ENCODE measurements around the gene XRCC4. TPM values are rescaled to one million over a fixed set of nuclear protein-coding genes. Genes with fewer than 3 reads are reported as not detected.

Gene XRCC4
- polyA plus RNA-seq, 3 donors, result 14.5 to 17.2 (median 15.2) TPM

DNA sequence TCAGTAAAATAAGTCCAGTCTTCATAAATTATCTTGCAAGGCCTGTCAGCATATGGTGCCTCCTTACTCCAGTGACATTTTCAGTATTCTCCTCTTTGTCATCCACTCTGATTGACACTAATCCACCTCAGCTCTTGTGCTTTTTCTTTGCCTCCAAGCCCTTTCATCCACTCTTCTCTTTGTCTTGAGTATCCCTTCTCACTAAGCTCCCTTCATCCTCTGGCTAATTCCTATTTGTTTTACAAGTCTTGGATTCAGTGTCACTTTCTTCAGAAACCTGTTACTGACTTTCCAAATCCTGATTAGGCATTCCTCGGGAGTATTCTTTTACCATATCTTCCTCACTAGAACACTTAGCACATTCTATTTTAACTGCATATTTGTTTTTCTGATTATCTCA, 293.6 kb downstream of the XRCC4 start:
- DNase-seq (ENCODE audit: low read depth in 3 of 3, low spot score in 2 of 3), result no peak

DNA sequence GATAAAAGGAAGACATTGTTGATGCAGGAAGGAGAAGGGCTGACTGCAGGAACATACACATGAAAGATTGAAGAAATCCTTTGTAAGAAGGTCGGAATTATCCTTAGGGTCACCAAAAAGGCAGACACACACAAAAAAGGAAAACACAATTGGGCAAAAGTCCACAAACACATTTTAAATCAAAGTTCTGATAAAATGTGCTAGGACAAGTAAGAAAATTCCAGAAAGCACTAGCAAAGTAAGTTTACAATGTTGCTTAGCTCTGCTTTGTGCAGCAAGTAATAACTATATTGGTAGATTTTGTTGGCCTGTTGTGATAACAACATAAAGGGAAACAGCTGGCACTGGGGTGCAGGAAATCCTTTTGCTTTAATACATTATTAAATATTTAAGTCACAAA, 294.4 kb downstream of the XRCC4 start:
- no peak for DNase-seq (ENCODE audit: low read depth in 3 of 3, low spot score in 2 of 3)

DNA sequence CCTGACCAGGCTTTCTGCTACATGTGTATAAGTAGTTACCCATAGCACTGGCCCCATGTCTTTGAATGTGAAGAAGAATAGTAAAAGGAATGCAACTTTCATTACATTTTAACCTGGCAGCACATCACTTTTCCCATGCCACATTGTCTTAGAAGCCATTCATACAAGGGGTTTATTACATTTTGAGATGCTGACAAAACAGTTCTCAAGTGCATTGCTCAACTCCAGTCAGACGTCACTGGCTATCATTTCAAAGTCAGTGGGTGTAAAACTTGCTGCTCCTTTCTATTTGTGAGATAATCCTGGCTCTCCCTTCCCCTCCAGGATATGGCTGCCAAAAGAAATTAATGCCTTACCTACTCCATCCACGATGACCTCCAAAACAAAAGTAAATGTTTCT, 297.2 kb downstream of the XRCC4 start:
- no peak for DNase-seq (ENCODE audit: low read depth in 3 of 3, low spot score in 2 of 3)

DNA sequence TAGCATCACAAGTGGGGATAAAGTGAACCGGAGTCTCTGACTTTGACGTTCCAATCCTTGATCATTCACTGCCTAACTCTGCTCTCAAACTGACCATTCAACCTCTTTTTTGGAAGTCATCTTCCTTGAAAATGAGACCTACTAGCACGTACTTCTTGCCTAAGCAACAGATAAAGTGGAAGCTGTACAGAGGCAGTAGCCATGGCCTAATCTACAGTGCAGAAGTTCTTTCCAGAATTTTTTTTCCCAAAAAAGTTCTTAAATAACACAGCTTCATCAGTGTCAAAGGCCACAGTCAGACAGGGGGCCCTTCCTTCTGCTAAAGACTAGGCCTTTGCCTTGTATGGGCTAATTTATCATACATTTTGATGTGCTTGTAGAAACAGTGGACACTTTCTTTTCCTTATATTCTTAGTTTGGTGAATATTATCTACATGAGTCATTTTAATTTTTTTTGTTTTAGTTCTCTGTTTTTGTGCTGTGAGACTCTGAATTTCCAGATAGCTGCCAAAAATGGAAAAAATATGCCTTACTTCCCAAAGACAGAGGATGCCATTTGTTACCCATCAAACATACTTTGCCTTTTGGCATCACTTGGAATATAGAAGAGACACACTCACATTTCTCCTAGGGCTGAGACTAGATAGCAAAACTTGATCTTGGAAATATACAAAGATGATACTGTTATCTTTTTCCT, 297.9 kb downstream of the XRCC4 start:
- DNase-seq (ENCODE audit: low read depth in 3 of 3, low spot score in 2 of 3), result no peak

DNA sequence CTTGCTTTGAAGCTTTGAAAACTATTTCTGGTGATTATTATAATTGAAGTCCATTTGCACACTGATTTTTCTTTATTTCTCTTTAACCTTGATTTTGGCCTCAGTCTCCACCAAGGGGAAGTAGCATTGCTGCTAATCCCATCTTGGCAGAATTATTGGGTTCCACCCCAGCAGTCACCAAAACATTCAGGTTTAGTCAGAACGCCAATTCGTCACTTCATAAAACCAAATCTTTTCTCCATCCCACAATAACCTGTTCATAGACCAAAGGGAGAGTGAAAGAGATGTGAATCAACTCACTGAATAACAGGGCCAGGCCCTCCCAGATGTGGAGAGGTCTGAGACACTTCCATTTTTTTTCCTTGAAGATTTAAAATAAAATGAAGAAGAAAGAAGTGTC, 299.1 kb downstream of the XRCC4 start:
- no peak for DNase-seq (ENCODE audit: low read depth in 3 of 3, low spot score in 2 of 3)

DNA sequence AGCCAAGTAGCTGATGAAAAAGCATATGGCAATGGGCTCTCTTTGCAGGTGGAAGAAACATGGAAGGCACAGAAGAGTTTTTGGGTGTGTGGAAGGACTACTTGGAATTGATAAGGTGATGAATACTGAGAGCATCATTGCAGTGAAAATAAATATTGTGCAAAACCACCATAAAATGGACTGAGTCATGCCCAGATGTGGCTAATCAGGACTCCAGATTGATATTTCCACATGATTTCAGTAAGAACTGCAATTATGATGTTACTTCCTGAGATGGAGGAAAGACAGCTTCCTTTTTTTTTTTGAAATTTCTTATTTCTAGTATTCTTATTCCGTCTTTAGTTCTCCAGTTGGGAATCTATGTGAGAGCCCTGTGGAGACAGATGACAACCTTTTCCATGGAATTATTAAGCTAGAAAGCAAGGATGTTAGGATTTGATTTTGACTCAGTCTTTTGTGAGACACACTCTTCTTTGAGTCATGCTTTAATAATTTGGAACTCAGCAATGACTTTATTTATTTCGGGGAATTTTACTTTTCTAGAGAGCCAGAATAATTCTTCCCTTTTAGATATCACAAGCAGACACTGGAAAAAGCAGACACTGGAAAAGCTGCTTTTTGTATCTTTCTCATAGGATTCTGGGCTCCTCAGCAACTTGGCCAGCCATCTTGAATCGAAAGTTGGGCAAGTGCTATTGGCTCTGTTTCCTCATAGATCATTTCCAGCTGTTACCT, 300.0 kb downstream of the XRCC4 start:
- no peak for DNase-seq (ENCODE audit: low read depth in 3 of 3, low spot score in 2 of 3)

DNA sequence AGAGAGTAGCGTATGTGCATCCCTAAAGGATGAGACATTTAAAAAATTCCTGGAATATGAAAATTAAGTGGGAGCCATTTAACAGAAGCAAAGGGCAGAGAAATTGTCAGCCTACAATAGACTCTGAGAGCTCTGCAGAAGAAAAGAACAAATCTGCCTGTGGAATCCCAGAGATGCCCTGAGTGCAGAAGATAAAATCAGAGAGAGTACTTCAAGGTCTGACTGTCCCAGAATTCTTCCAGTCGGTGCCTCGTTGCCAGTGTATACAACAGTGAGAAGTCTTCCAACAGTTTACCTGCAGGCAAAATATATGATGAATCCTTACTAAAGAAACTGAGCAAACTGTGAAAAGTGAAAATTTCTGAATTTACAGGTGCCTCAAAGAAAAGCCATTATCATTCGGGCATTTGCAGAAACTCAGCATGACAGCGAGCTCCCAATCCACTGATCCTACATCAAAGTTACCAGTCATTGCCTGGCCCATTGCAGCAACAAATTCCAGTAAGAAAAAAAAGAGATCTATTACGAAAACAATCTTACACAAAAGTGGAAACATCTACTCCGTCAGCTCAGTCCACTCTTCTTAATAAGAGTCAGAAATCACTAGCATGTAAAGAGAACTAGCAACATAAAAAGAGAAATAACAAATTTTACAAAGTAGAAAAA, 301.4 kb downstream of the XRCC4 start:
- DNase-seq (ENCODE audit: low read depth in 3 of 3, low spot score in 2 of 3), result no peak

DNA sequence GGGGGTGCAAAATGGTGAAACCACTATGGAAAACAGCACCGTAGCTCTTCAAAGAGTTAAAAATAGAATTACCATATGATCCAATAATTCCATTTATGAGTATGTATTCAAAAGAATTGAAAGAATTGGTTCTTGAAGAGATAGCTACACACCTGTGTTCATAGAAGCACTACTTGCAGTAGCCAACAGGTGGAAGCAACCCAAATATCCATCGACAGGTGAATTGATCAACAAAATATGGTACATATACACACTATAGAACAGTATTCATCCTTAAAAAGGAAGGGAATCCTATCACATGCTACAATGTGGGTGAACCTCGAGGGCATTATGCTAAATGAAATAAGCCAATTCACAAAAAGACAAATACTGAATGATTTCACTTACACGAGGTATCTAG, 308.5 kb downstream of the XRCC4 start:
- DNase-seq (ENCODE audit: low read depth in 3 of 3, low spot score in 2 of 3), result no peak

DNA sequence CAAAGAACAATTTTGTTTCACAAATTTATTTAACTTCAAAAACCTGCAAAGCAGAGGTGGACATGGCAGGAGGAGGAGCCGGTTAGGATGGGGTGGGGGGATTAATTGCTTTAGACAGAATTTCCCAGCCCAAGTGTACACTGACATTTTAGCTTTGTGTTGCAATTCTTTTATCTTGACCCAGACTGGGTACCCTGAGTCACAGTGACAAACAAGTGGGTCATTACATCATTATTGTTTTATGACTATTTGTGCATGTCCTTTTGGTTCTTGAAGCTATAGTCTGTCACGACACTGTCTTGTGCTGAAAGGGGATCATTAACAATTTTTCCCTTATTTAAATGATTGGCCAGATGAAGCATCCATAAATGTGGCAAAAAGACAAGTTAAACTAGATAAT, 309.7 kb downstream of the XRCC4 start:
- no peak for DNase-seq (ENCODE audit: low read depth in 3 of 3, low spot score in 2 of 3)

DNA sequence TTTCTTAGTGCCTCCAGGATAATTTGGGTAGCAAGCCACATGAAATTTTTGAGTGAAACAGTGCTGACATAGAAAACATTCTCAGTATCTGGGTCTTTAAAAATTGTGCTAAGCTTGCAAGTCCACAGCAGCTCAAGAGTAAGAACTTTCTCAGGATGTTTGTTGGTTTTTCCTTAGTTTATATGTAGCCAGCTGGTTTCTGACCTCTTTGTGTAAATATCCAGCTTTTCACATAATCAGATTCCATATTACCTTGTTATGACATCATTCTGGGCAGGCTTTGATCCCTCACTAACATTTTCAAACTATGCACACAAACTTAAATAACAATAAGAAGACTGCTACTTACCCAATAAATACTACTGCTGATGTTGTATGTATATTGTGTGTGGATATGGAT, 311.3 kb downstream of the XRCC4 start:
- DNase-seq (ENCODE audit: low read depth in 3 of 3, low spot score in 2 of 3), result no peak

DNA sequence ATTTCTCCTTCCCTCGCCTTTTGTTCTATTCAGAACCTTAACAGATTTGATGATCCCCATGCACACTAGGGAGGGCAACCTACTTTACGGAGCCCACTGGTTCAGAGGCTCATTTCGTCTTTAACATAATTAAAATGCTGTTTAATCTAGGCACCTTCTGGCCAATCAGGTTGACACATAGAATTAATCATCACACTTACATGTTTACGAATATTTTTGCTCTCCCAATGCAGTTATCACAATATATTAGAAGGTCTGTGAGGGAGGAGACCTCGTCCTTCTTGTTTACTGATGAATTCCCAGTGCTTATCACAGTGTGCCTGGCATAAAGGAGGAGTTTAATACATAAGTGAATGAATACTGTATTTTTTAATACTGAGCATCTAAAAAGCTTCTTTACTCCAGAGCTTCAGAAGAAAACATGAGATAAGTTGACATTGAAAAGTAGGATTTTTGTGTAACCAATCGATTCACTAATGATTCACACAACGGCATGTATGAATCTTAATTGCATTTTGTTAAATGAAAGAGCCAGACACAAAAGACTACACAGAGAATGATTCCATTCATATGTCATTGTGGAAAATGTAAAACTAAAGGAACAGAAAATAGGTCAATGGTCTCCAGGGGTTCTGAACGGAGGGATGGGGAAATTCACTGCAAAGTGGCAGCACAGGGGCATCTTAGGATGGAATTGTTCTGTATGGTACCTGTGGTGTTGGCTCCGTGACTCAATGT, 315.6 kb downstream of the XRCC4 start:
- DNase-seq (ENCODE audit: low read depth in 3 of 3, low spot score in 2 of 3), result no peak

DNA sequence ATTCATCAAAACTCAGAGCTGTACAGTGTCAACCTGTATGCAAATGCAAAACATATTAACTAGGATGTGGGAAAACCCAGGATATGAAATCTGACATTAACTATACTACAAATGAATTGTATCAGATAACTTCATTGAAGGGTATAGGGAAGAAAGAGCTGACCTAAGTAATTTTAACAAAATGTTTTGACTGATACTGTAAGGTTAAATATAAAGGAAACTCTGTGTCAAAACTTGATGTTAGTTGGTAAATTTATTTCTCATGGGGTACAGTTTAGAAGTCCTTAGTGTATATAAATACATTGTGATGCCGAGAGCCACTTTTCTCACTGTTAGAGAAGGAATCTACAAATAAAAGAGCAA, 316.1 kb downstream of the XRCC4 start:
- DNase-seq (ENCODE audit: low read depth in 3 of 3, low spot score in 2 of 3), result no peak

DNA sequence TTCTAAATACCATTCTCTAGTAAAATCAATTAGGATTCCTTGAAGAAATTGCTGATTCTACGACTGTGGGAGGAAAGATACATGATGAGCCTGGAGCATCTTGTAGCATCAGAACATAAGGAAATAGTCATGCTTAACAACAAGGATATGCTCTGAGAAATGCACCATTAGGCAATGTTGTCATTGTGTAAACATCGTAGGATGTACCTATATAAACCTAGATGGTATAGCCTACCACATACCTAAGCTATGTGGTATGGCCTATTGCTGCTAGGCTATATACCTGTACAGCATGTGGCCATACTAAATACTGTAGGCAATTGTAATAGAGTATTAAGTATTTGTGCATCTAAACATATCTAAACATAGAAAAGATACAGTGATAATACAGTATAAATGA, 316.8 kb downstream of the XRCC4 start:
- DNase-seq (ENCODE audit: low read depth in 3 of 3, low spot score in 2 of 3), result no peak

DNA sequence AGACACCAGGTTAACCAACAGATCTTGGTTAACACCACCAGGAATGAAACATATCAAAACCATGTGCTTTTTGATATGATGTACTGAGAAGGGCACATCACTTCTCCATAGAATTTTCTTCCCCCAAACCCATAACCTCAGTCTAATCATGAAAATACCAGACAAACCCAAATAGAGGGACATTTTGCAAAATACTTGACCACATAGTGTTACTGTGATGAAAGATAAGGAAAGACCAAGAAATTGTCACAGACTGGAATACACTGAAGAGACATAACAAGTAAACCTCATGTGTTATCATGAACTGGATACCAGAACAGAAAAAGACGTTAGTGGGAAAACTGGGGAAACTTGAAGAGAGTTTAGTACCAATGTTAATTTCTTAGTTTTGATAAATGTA, 319.3 kb downstream of the XRCC4 start:
- no peak for DNase-seq (ENCODE audit: low read depth in 3 of 3, low spot score in 2 of 3)

DNA sequence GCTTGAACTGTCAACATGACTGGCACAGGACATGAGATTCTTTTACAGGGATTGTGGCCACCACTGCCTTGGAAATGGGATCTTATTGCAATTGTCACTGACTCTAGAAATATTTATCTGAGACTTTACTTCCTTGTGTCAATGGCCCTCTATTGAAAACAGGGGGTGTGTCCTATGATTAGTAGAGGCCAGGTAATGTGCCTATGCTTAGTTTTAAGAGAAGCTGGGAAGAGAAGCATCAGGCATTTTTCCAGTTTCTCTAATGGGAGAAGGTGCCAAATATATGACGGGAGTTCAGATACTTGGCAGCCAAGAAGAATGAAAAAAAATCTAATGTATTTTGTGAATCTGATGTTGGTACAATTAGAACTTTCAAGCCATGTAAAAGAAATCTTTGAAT, 320.3 kb downstream of the XRCC4 start:
- DNase-seq (ENCODE audit: low read depth in 3 of 3, low spot score in 2 of 3), result no peak

DNA sequence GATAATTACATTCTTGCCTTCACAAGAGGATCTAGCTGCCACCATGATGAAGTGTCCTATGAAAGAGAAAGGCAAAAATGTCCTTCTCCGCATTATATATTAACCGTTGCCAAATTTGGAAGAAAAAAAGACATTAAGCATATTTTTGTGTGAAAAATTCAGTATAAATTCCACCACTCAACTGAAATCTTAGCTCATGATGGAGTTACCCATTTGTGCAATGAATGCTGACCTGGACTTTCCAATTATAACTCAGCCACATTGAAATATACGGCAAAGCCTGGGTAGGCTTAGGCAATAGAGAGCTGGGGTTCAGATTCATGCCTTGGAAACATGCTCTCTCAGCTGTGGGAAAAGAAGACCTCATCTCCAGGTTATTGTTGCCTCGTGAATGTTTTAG, 322.9 kb downstream of the XRCC4 start:
- DNase-seq (ENCODE audit: low read depth in 3 of 3, low spot score in 2 of 3), result no peak

DNA sequence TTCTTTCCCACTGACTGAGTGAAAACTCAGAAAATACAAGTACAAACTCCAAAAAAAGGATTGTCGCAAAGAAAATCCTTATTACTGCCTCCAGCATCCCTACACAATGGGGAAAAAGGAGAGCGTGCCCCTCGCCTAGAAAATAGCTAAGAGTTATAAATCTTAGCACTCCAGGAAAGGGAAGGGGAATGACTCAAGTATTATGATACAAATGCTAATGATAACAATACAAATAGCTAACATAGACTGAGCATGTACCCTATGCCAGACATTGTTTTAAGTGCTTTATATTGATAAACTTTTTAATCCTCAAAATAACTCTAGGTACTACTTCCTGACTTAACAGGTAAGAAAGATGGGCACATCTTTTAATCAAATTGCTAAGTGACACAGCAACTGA, 323.4 kb downstream of the XRCC4 start:
- no peak for DNase-seq (ENCODE audit: low read depth in 3 of 3, low spot score in 2 of 3)

DNA sequence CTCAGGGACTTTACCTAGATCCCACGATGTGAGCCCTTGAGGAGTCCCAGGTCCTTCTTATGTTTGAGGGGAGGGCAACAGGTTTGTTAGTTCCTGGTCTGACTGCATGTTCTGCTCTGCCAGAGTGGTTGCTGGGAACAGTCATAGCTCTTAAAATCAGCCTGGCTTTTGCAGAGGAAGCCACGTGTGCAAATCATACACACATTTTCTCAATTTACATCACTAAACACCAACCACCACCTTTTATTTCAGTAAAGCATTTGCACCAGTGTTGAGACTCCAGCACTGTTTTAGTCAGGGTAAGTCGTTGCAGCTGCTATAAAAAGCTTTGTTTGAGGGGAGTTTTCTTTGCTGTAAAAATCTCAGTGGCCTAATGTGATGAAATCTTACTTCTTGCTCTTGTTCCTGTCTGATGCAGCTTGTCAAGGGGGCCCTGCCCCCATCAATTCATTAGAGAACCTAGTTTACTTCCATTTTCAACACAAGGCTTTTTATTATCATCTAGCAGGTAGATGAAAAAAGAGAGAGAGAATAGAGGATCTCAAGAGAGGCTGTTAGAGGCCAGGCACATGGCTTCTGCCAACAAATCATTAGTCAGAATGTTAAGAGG, 323.9 kb downstream of the XRCC4 start:
- DNase-seq (ENCODE audit: low read depth in 3 of 3, low spot score in 2 of 3), result no peak

DNA sequence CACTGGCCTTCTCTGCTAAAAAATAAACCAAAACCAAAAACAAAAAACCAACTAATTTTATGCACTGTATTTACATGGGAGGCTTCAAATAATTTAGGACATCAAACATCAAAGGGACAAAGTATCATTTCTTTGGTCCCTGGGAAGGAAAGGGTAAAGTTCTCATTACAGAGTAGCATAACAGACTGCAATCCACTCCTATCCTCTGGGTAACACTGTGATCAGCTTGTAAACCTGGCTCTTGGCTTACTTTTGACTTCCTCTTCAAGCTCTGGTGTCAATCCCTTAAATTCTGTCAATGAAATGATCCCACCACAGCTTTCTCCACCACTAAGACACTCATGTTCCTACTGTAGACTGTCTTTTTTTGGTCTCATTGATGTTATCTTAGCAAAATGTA, 324.4 kb downstream of the XRCC4 start:
- no peak for DNase-seq (ENCODE audit: low read depth in 3 of 3, low spot score in 2 of 3)
